CD4-positive, alpha-beta T cell treated with Interleukin-10 for 1 hour (primary cell): Measurements from ENCODE around the gene PHLDA1.

Experiments used
- DNase-seq: peaks from one replicate; pipeline ENCODE4 v3.0.0-alpha.2; 2020

The PHLDA1 gene

DNA sequence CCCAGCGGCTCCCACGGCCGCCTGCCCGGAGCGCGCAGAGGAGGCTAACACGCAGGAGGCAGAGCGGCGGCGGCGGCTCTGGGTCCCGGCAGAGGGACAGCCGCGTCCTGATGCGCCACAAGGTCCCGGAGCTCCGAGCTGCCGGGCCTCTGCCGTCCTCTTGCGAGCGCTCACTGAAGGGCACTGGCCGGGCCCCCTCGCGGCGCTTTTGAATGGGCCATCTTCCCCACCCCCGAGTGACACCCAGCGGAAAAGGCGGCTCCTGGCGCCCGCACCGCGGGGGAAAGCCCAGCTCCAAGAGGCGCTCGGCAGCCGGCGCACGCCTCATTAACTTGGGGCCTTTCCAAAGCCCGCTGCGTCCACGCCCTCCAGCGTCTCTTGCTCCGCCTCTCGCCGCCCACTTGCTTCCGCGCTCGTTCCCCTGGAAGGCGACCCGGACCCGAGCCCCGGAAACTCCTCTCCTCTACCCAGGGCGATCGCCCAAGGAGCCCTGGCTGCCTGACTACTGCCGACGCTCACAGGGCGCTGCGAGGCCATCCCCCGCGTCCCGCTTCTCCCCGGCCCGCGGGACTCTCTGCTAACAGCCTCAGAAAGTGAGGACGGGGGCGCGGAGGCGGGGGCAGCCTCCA is at the start of gene PHLDA1:
Gene PHLDA1, minus strand, starts transcription at position 363 of the 629 bp plus-strand sequence.
- peak; percentile 95 for DNase-seq

DNA sequence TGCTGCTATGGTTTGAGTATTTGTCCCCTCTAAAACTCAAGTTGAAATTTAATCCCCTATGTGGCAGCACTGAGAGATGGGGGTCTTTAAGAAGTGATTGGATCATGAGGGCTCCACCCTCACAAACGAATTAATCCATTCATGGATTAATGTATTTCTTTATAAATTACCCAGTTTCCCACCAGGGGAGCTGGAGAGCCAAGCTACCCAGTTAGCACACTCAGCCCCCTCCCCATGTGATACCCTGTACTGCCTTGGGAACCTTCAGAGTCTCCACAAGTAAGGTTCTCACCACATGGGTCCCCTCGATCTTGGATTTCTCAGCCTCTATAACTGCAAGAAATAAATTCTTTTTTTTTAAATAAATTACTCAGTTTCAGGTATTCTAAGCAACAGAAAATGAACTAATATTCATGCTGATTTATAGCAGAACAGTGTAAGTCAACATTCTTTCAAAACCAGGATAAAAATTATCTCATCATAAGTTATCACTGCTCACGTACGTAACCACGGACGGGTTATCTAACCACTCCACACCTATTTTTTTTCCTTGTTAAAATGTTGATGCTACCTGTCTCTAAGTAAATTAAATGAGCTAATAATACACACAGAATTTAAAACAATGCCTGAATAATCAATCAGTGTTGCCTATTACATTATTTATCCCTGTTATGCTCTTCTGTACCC is 49.3 kb upstream of the PHLDA1 start:
- no peak for DNase-seq

DNA sequence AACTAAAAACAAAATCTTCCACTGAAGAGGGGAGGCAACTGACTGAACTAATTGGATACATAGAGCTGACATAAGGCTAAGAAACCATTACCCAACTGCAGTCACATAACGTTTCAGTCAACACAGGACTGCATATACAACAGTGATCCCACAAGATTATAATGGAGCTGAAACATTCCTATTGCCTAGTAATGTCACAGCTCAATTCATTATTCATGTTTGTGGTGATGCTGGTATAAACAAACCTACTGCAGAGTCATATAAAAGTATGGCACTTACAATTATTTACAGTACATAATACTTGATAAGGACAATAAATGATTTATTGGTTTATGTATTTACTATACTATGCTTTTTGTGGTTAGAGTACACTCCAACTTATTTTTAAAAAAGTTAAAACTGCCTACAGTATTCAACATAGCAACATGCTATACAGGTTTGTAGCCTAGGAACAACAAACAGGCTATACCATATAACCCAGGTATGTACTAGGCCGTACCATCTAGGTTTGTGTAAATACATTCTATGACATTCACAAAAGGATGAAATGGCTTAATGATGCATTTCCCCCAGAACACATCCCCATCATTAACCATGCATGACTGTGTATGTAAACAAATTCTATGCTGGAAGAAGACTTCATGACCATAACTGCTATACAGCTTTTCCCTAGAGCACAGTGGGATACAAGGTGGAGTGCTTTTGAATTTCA is 48.6 kb upstream of the PHLDA1 start:
- DNase-seq = no peak

DNA sequence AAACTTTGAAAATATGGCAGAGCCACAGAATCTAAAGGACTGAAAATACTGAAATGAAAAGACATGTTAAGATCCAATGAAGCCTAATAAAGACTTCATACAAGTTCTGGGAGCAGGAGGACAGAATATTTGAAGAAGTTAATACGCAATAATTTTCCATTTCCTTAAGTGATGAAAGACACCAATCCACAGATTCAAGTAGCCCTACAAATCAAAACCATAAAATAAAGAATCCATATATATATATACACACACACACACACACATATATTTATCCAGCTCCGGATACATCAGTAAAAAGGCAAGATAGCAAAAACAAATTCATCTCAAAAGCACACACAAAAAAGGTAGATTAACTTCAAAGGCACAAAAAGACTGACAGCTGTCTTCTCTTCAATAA is 47.2 kb upstream of the PHLDA1 start:
- DNase-seq = no peak

DNA sequence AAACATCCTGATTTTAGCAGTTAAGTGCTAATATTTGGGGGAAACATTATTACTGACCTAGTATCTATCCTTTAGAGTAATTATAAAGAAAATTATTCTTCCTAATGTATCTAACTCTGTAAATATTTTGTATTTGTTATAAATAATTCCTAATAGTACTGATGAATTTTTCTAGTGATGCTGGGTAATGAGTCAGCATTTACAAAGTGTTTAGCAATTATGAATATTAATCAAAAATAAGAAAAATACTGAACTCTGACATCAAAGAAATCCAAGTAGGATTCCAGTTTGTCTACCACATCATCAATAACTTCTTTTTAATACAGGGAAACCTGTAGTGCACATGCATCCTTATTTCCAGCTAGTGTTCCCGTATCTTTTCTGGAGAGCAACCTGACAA is 43.9 kb upstream of the PHLDA1 start:
- no peak for DNase-seq

DNA sequence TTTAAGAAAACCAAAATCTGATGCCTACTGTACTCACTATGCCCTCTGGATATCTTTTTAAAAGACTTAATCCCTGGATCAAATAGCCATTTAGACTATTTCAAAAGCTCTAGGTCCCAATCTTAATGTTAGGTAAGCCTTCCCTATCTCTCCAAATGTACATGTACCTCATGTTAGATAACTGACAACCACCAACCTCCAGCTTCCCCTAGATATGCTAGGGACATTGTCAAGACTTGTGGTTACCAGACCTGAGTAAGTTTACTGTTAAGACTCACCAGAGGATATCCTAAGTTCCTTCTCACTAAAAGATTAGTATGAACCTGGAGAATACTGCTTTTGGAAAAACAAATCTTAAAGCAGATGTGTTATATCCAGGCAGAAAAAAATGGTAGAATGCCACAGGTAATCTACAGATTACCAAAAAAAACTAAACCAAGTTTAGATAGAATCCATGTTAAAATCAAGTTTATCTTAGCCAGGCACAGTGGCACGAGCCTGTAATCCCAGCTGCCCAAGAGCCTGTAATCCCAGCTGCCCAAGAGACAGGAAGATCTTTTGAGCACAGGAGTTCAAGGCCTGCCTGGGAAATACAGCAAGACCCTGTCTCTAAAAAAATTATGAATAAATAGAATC is 43.2 kb upstream of the PHLDA1 start:
- no peak for DNase-seq

DNA sequence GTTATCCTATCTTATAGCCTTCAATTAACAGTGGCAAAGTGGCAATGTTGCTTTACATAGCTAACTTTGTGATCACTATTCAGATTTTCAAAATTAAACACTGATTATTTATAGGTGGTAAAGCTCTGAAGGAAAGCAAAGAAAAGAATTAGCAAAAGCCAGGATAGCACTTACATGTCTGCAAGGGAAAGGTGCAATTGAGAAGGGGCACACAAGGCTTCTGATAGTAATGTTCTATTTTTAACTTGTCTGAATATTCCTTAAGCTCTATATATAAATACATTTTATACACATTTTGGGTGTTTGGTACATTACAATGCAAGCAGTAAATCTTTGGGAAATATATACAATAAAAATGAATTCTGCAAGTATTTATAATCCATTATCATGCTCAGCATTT is 42.0 kb upstream of the PHLDA1 start:
- DNase-seq = no peak

DNA sequence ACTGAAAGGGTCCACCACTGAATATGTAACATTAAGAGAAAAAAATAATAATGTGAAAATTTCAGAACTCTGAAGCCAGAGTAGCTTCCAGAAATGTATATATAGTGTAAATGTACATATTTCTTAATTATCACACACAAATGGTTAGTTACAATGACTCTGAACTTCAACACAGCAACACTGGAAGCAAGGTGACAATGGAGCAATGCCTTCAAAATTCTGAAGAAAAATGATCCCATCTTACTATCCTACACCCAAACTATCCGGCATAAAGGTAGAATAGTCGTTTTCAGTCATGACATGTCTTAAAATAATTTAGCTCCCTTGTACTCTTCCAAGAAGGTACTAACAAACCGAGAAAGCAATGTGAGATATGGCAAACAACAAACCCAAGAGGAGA is 41.0 kb upstream of the PHLDA1 start:
- no peak for DNase-seq

DNA sequence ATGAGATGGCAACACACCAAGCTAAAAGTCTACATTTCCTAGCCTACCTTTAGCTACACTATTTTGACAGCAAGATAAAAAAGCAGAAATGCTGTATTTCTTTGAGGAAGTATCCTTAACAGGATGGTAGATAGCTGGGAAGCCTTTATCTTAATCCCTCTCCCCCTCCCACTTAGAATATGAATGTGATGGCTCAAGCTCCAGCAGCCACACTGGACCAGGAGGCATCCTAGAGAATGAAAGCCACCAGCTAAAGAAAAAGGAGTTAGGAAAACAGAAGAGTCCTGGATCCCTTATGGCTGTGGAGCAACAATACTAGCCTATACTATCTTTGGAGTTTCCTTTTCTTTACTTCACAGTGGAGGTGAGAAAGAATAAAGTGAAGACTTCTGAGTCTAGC is 37.8 kb upstream of the PHLDA1 start:
- no peak for DNase-seq

DNA sequence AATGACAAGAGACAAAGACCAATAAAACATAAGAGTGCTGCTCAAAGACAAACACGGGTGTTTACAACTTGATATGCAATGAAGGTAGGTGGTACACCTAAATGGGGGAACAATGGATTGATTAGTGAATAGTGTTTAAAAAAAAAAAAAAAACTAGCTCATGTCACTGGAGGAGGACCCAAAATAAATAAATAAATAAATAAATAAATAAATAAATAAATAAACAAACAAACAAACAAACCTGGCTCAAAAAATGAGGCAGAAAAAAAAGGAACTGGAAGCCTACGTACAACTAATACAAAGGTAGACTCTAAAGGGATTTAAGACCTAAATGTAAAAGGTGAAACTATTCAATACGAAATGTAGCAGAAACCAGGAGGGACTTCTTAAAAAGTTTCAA is 34.3 kb upstream of the PHLDA1 start:
- DNase-seq = no peak

DNA sequence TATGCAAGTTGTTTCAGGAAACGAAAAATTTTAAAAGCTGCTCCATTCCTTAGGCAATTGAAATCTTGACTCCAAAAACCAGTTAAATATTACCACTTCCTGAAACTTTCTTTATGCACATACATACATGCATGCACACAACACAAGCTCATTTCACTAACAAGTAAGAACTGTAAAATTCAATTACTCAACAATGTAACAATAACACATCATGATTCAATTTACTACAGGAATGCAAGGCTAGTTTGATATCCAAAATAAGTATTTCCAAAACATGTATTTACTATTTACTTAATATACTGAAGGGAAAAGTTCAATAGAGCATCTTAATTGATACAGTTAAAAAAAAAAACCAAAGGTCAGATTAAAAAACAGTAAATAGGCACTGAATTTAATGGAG is 33.3 kb upstream of the PHLDA1 start:
- DNase-seq = no peak

DNA sequence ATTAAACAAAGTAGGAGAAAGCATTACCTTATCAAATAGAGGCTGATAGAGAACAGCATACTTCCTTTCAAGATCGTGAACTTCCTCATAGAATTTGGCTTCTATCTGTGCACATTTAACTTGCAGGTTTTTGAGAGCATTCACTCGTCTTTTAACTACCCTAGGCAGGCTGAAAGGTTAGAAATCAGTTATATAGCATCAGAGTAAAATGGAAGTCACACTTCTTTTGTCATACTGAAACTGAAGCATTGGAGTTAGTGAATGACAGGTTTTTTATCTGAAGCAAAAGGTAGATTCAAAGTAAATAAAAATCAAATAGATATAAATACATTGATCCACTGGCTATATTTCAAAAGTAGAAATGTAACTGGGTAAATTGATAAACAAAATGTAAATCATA is 28.5 kb upstream of the PHLDA1 start:
- no peak for DNase-seq

DNA sequence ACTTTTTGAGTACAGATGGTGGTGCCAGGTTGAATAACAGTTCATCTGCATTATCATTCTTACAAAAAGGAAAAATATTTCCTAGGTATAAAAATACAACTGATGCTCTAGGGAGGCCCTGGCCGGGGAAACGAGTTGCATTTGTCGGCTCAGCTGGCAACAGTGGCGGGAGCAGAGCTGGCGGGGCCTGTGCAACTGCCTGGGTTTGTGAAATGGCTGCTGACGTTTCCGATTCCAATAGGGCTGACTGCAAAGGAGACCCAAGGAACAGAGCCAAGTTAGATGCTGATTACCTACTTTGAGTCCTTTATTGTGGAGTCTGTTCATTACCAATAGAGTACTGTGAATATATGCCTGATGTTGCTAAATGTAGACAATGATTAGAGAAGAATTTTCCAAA is 25.8 kb upstream of the PHLDA1 start:
- no peak for DNase-seq

DNA sequence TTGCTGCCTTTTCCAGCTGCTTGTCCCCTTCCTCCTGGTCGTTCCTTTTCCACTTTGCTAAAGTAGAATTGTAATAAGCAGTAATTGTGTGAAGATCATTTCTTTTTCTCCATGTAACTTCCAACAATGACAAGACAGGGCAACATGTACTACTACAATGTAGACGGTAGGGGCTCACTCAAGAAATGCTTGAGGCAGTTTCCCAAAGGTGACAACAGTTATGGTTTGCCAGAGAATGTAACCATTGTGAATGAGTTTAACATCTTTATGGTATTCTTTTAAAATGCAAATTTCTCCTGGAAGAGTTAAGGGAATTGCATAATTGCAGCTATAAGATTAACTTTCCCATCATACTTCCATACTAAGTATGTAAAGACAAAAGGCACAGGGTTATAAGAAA is 23.8 kb upstream of the PHLDA1 start:
- no peak for DNase-seq

DNA sequence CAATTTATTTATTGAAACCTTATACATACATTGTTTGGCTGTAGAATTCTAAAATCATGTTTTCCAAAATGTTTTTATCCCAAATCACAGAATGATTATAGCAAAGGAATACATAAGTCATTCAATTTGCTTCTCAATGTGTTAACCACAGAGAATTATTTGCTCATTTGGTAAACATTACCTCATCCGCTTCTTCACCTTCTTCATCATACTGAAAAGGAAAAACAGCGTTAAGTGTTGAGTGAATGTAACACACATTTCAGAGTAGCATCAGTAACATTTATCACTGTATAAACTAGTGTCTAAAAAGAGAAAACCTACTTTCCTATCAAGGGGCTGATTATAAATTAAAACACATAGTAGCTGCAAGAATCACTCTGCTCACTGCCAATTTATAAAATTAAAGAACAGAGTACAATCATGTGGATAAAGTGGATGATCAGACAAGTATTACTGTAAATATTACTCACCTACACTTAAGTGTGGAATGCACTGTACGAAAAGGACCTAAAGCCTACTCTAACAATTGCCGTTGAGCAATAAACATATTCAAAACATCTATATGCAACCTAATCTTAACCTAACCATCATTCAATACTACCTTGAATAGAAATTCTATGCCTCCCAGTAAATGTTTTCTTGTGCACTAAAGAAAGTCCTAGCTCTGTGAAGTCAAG is 18.1 kb upstream of the PHLDA1 start:
- no peak for DNase-seq

DNA sequence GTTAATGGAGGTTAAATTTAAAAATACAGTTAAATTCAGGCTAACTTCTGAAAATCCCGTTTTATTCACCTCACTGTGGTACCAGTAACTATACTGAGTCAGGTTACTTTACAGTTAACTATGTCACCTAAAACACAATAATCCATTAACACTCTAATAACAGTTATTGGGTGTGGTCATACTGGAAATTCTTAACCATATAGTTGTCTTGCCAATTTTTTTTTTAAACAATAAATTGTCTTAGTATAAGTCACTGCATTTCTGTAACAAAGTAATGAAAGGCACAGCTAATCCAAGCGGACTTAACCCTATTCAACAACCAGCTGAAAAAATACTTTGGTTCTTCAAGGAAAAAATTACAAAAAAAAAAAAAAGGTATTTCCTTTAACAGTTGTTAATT is 16.2 kb upstream of the PHLDA1 start:
- DNase-seq = no peak

DNA sequence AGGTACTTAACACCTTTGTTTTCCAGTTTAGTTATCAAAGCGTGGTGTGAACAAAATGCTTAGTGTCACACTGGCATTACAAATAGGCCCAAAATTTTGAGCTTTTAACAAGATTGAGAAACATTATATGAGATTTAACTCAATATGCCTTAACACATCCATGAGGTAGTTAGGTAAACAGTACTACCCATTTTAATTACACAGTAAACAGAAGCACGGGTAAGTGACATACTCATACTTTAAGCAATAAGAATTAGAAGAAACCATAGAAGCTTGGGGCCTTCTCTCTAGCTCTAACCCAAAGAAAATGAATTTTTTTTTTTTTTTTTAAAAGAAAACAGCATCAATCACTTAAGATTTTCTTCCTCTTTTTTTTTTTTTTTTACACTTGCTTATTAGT is 15.5 kb upstream of the PHLDA1 start:
- DNase-seq = no peak

DNA sequence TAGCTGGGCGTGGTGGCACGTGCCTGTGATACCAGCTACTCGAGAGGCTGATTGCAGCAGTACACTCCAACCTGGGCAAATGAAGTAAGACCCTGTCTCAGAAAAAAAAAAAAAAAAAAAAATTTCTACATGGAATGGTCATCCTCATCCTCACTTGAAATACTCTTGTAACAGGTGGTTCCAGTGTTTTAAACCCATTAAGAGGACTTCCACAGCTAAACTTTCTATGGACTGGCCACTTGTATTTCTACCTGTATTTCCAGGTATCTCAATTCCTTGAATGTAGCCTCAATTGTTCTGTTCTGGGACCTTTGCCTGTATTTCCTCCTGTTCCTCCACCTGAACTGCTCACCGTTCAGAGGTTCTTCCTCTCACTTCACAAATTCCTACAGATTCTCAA is 11.8 kb upstream of the PHLDA1 start:
- no peak for DNase-seq

DNA sequence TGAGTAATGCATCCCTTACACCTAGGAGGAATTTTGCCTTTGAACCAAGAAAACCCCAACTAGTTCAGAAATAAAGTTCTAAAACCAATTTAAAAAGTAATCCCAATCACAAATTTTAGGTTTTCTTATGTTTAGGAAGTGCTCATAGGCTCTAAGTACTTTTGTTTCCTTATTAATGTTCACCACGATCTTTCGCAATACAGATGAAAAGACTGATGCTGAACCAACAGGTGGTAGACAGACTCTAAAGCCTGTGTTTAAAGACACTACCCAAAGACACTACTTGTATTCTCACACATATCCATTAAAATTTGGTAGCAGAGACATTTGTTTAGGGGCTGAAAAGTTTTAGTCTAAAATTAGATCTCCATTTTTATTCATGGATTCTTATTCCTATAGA is 10.6 kb upstream of the PHLDA1 start:
- no peak for DNase-seq

DNA sequence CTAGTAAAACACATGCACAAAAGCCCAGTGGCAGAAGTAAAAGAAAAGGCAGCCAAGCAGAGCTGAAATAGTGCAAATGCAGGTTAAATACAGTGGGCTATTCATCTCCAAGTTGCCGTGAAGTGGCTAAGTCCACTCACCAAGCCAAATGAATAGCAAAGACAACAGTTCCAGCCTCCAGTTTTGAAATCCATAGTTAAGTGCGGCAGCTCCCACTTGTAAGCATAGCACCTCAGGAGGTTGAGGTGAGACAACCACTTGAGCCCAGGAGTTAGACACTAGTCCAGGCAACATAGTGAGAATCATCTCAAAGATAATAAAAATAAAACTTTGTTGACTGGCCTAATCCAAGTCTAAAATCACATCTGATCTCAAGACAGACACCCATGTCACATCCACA is 9.8 kb upstream of the PHLDA1 start:
- DNase-seq = no peak

DNA sequence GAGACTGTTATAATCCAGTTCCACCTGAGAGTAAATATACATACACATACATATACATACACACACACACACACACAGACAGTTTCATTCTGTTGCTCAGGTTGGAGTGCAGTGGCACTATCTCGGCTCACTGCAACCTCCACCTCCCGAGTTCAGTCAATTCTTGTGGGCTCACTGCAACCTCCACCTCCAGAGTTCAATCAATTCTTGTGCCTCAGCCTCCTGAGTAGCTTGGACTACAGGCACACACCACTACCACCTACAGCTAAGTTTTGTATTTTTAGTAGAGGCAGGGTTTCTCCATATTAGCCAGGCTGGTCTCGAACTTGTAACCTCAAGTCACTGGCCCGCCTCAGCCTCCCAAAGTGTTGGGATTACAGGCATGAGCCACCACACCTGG is 8.9 kb upstream of the PHLDA1 start:
- no peak for DNase-seq

DNA sequence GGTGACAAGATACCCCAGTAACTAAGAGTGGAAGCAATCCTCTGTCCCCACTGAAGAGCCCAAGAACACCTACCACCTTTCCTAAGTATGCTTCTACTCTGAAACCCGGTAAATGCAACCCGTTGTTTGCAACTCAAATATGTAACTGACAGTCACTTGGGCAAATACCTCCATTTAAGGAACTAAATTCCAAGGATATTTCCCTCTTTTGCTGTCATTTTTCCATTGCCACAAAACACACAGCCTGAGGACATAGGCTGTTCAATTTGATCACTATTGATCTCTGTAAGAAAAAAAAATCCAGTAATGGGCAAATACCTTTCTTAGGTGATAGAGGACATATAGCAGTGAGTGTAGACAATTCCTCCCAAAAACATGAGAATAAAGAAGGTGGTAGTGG is 6.6 kb upstream of the PHLDA1 start:
- no peak for DNase-seq
